Neural cell (in vitro differentiated cells): Measurements from ENCODE around the gene TECPR1. TPM values are rescaled to one million over a fixed set of nuclear protein-coding genes. Genes with fewer than 3 reads are reported as not detected.

Experiments
- H2AFZ ChIP-seq: fragments of 200-600, 300-800 bp; sonication (generic), shearing (Covaris generic); 2 replicates; pipeline ENCODE4 v1.6.0; 2014; ENCODE audit warnings: low read depth, mild to moderate bottlenecking, antibody characterized with exemption, low read length, moderate library complexity
- H3F3A ChIP-seq: fragments of 200-600 bp; shearing (Covaris generic); 2 replicates; pipeline ENCODE4 v1.6.1; 2016; ENCODE audit warnings: mild to moderate bottlenecking, moderate library complexity, mixed read lengths, antibody characterized with exemption, low read length; ENCODE audit not compliant: insufficient read depth, poor library complexity, severe bottlenecking
- H3K27ac ChIP-seq: fragments of 200-600, 300-800 bp; sonication (generic), shearing (Covaris generic); 2 replicates; pipeline ENCODE4 v1.5.1; 2014; ENCODE audit warnings: mild to moderate bottlenecking, low read length, moderate library complexity
- H3K27me3 ChIP-seq: fragments of 300-800, 200-600 bp; sonication (generic), shearing (Covaris generic); 2 replicates; pipeline ENCODE4 v1.6.0; 2014; ENCODE audit warnings: mild to moderate bottlenecking, low read depth, low read length, moderate library complexity; ENCODE audit not compliant: insufficient read depth
- H3K36me3 ChIP-seq: fragments of 300-800, 200-600 bp; sonication (generic), shearing (Covaris generic); 2 replicates; pipeline ENCODE4 v1.5.1; 2014; ENCODE audit warnings: mild to moderate bottlenecking, antibody characterized with exemption, low read length, moderate library complexity; ENCODE audit not compliant: insufficient read depth
- H3K4me2 ChIP-seq: fragments of 300-800, 200-600 bp; sonication (generic), shearing (Covaris generic); 2 replicates; pipeline ENCODE4 v1.6.0; 2014; ENCODE audit warnings: mild to moderate bottlenecking, low read length
- H3K4me3 ChIP-seq: fragments of 300-800, 200-600 bp; sonication (generic), shearing (Covaris generic); 2 replicates; pipeline ENCODE4 v1.5.1; 2014; ENCODE audit warnings: mild to moderate bottlenecking, low read length, moderate library complexity
- H3K79me2 ChIP-seq: fragments of 200-600 bp; shearing (Covaris generic); replicated peaks from 2 replicates; pipeline ENCODE4 v1.6.0; 2014; ENCODE audit warnings: mild to moderate bottlenecking, low read length, moderate library complexity; ENCODE audit not compliant: insufficient read depth
- H3K9ac ChIP-seq: fragments of 300-800, 200-600 bp; sonication (generic), shearing (Covaris generic); 2 replicates; pipeline ENCODE4 v1.6.1; 2016; ENCODE audit warnings: mild to moderate bottlenecking, low read length, mixed read lengths
- H3K9me2 ChIP-seq: fragments of 200-600 bp; shearing (Covaris generic); 2 replicates; pipeline ENCODE4 v1.6.1; 2016; ENCODE audit warnings: mild to moderate bottlenecking, low read length, mixed read lengths; ENCODE audit not compliant: insufficient read depth
- H3K9me3 ChIP-seq: fragments of 200-600, 300-800 bp; sonication (generic), shearing (Covaris generic); 2 replicates; pipeline ENCODE4 v1.6.1; 2016; ENCODE audit warnings: mild to moderate bottlenecking, mixed run types, low read length, moderate library complexity, mixed read lengths
- H4K20me1 ChIP-seq: fragments of 200-600 bp; shearing (Covaris generic); 2 replicates; pipeline ENCODE4 v1.6.1; 2016; ENCODE audit warnings: mild to moderate bottlenecking, mixed run types; ENCODE audit not compliant: insufficient read depth
- CTCF ChIP-seq: fragments of 450-650 bp; IDR thresholded peaks from 2 replicates; pipeline ENCODE4 v1.5.1; 2014; ENCODE audit warnings: antibody characterized with exemption, mild to moderate bottlenecking, moderate library complexity; ENCODE audit not compliant: poor library complexity, severe bottlenecking
- EP300 ChIP-seq: fragments of 450-650 bp; conservative IDR thresholded peaks from 2 replicates; pipeline ENCODE4 v1.6.1; 2014; ENCODE audit warnings: antibody characterized with exemption, mild to moderate bottlenecking, moderate library complexity; ENCODE audit not compliant: poor library complexity, severe bottlenecking
- EZH2 ChIP-seq: fragments of 200-600, 300-800 bp; shearing (Covaris generic), sonication (generic); IDR thresholded peaks from 2 replicates; pipeline ENCODE4 v1.6.1; 2014; ENCODE audit warnings: antibody characterized with exemption, low read length, borderline replicate concordance, mild to moderate bottlenecking; ENCODE audit not compliant: insufficient read depth, poor library complexity, severe bottlenecking
- MXI1 ChIP-seq: fragments of 450-650 bp; conservative IDR thresholded peaks from 2 replicates; pipeline ENCODE4 v1.6.1; 2014; ENCODE audit warnings: antibody characterized with exemption, mild to moderate bottlenecking; ENCODE audit not compliant: poor library complexity, severe bottlenecking
- POLR2AphosphoS5 ChIP-seq: IDR thresholded peaks from 2 replicates; pipeline ENCODE4 v1.6.1; 2012
- RAD21 ChIP-seq: fragments of 450-650 bp; conservative IDR thresholded peaks from 2 replicates; pipeline ENCODE4 v1.6.1; 2014; ENCODE audit warnings: antibody characterized with exemption, mild to moderate bottlenecking, moderate library complexity
- REST ChIP-seq: IDR thresholded peaks from 2 replicates; pipeline ENCODE4 v1.6.1; 2012; ENCODE audit warnings: borderline replicate concordance
- SMC3 ChIP-seq: fragments of 450-650 bp; conservative IDR thresholded peaks from 2 replicates; pipeline ENCODE4 v1.6.1; 2014; ENCODE audit warnings: antibody characterized with exemption, mild to moderate bottlenecking, moderate library complexity; ENCODE audit not compliant: poor library complexity
- TAF1 ChIP-seq: IDR thresholded peaks from 2 replicates; pipeline ENCODE4 v1.6.1; 2012; ENCODE audit warnings: low read depth
- polyA plus RNA-seq: library from polyadenylated mRNA; depleted of rRNA; stranded (reverse); fragments of >200 nt; gene quantifications from 2 replicates; pipeline ENCODE4 v1.2.3, GENCODE V29; 2014

Gene TECPR1
- polyA plus RNA-seq, 1 donor from 2014 or later: 46.6 TPM

- TF ChIP-seq TAF1 (no peak), REST (no peak)
- H3K36me3 ChIP-seq: no peaks in the 10 kb centered on the region
- no peak overlapping the region for H3K27ac ChIP-seq
- H3K4me3 ChIP-seq: no peak overlapping the region
- no peak overlapping the region for H2AFZ ChIP-seq
- no peaks in the 10 kb centered on the region for H3K27me3 ChIP-seq
- H4K20me1 ChIP-seq: no peaks in the 10 kb centered on the region
- no peaks in the 10 kb centered on the region for H3K79me2 ChIP-seq
- H3K9me2 ChIP-seq: no peaks in the 10 kb centered on the region
- H3K4me2 ChIP-seq: no peak overlapping the region
- H3F3A ChIP-seq: no peaks in the 10 kb centered on the region
- no peak overlapping the region for H3K9ac ChIP-seq
- H3K9me3 ChIP-seq: no peaks in the 10 kb centered on the region
Observed at GRCh38 chr7:98232799-98233198, 19.2 kb downstream of the TECPR1 start.

GRCh38 chr7:98232263-98232585, 19.8 kb downstream of the TECPR1 start:
- Histone ChIP-seq H3K4me2 (no peak overlapping the region), H3K9me3 (no peaks in the 10 kb centered on the region), H3K27ac (no peak overlapping the region), H3K36me3 (no peaks in the 10 kb centered on the region), H3K27me3 (no peaks in the 10 kb centered on the region), H3K9ac (no peak overlapping the region), H2AFZ (no peak overlapping the region), H3K4me3 (no peak overlapping the region), H3K9me2 (no peaks in the 10 kb centered on the region), H4K20me1 (no peaks in the 10 kb centered on the region), H3K79me2 (no peaks in the 10 kb centered on the region), H3F3A (no peaks in the 10 kb centered on the region)
- no peak for TF ChIP-seq POLR2AphosphoS5
- TF ChIP-seq EP300: no peak
- no peak for TF ChIP-seq MXI1
- no peak for TF ChIP-seq EZH2
- TF ChIP-seq SMC3: no peak
- TF ChIP-seq CTCF: no peak
- no peak for TF ChIP-seq TAF1
- no peak for TF ChIP-seq REST
- no peak for TF ChIP-seq RAD21
